GM19452 (cell line): ENCODE results near the gene FXYD6.

ENCODE experiments used
- ATAC-seq: cut with Tn5 transposase; IDR thresholded peaks from one replicate; pipeline ENCODE4 v1.9.1; 2021; ENCODE audit not compliant: unreplicated experiment

The FXYD6 gene

GRCh38 chr11:117910941-117911655 lies 34.6 kb upstream of the FXYD6 start:
- ATAC-seq = no peak

GRCh38 chr11:117910525-117910924 lies 34.1 kb upstream of the FXYD6 start:
- ATAC-seq = no peak

- ATAC-seq = no peak
These were observed 33.3 kb upstream of the FXYD6 start for GRCh38 chr11:117909611-117910382.

- ATAC-seq = no peak
These were observed 32.6 kb upstream of the FXYD6 start for GRCh38 chr11:117908959-117909610.

- no peak for ATAC-seq
These were observed 31.8 kb upstream of the FXYD6 start for GRCh38 chr11:117908109-117908895.

GRCh38 chr11:117907276-117908108 lies 31.0 kb upstream of the FXYD6 start:
- peak; percentile 66 for ATAC-seq

GRCh38 chr11:117906710-117907109 lies 30.3 kb upstream of the FXYD6 start:
- no peak for ATAC-seq

GRCh38 chr11:117906126-117906525 lies 29.7 kb upstream of the FXYD6 start:
- no peak for ATAC-seq

GRCh38 chr11:117905524-117905923 lies 29.1 kb upstream of the FXYD6 start:
- no peak for ATAC-seq

GRCh38 chr11:117903505-117904382 lies 27.3 kb upstream of the FXYD6 start:
- no peak for ATAC-seq

GRCh38 chr11:117902001-117902845 lies 25.8 kb upstream of the FXYD6 start:
- no peak for ATAC-seq

GRCh38 chr11:117901601-117902000 lies 25.1 kb upstream of the FXYD6 start:
- ATAC-seq = no peak

- no peak for ATAC-seq
These were observed 24.4 kb upstream of the FXYD6 start for GRCh38 chr11:117900720-117901440.

GRCh38 chr11:117900121-117900648 lies 23.7 kb upstream of the FXYD6 start:
- ATAC-seq = no peak

- ATAC-seq = no peak
These were observed 21.6 kb upstream of the FXYD6 start for GRCh38 chr11:117898059-117898458.

- no peak for ATAC-seq
These were observed 16.2 kb upstream of the FXYD6 start for GRCh38 chr11:117892651-117893050.

GRCh38 chr11:117891362-117891761 lies 14.9 kb upstream of the FXYD6 start:
- ATAC-seq = no peak
